K562 (cell line): ENCODE results near the gene RNU1-2. TPM values are rescaled to one million over a fixed set of nuclear protein-coding genes. Genes with fewer than 3 reads are reported as not detected.
A peak's percentile ranks its signal among the peaks of the same experiment; 100 is the strongest.

ENCODE experiments used
- ATAC-seq: fragments of 200-7000 bp; cut with Tn5 transposase; 3 replicates; pipeline ENCODE4 v1.9.1; 2020; ENCODE audit warnings: moderate library complexity
- BruUV-seq: library from RNA; stranded (reverse); fragments of 400-500 nt; replicated peaks from 2 replicates; lab custom pipeline; 2021; lab: Mats Ljungman, UMichigan
- CTCF ChIA-PET: fragments of 300-600 bp; formaldehyde crosslinking; extraction: SDS; loops from one replicate; lab custom pipeline; 2021; ENCODE audit warnings: low intra/inter-chr PET ratio; lab: Yijun Ruan, JAX
- POLR2A ChIA-PET: fragments of 300-600, 350-650 bp; sonication (Branson Sonifier 250); formaldehyde crosslinking; extraction: SDS; loops from one replicate; lab custom pipeline; 2021; ENCODE audit warnings: antibody characterized with exemption, inconsistent platforms; lab: Yijun Ruan, JAX
- DNase-seq, 4 experiments: peaks; one replicate each; pipeline versions ENCODE4 v3.0.0 to v3.0.0-alpha.2; 2011 to 2018; ENCODE audit warnings: low spot score in 3 of 4, mixed read lengths in 3 of 4; ENCODE audit errors: extremely low read depth in 1 of 4
- FAIRE-seq: peaks from 2 replicates; lab custom pipeline; 2011; peaks lifted over from hg19 to GRCh38; lab: Jason Lieb, UNC
- H2AFZ ChIP-seq: 2 replicates; pipeline ENCODE4 v1.6.0; 2011; ENCODE audit warnings: low read depth, low read length, control low read depth, inconsistent platforms
- H3K27ac ChIP-seq: fragments of 200-600 bp; 3 replicates; pipeline ENCODE4 v1.8.0; 2011; ENCODE audit warnings: low read depth, mild to moderate bottlenecking, control low read depth, inconsistent platforms, low read length, moderate library complexity, mixed read lengths; ENCODE audit errors: extremely low read depth
- H3K27me3 ChIP-seq, 2 experiments: fragments of 300-600 bp in 1 of 2; 2 replicates in 1 of 2; 3 replicates in 1 of 2; pipeline versions ENCODE4 v1.6.0 to v1.8.0; 2011; ENCODE audit warnings: inconsistent platforms in 2 of 2, low read length in 2 of 2, mild to moderate bottlenecking in 1 of 2, mixed read lengths in 1 of 2, moderate library complexity in 1 of 2; ENCODE audit not compliant: control insufficient read depth in 2 of 2, insufficient read depth in 2 of 2
- H3K36me3 ChIP-seq: fragments of 300-600 bp; 3 replicates; pipeline ENCODE4 v1.8.0; 2011; ENCODE audit warnings: mild to moderate bottlenecking, low read length, inconsistent platforms; ENCODE audit not compliant: control insufficient read depth, insufficient read depth
- H3K4me1 ChIP-seq, 2 experiments: fragments of 200-600 bp in 1 of 2; replicated peaks in 1 of 2; 2 replicates in 1 of 2; 3 replicates in 1 of 2; pipeline versions ENCODE4 v1.5.1 to v1.8.0; 2011; ENCODE audit warnings: inconsistent platforms in 2 of 2, low read length in 2 of 2, mild to moderate bottlenecking in 1 of 2, mixed read lengths in 1 of 2, moderate library complexity in 1 of 2; ENCODE audit not compliant: control insufficient read depth in 2 of 2, insufficient read depth in 2 of 2
- H3K4me2 ChIP-seq: 2 replicates; pipeline ENCODE4 v1.6.1; 2011; ENCODE audit warnings: low read length, control low read depth, inconsistent platforms, mixed read lengths; ENCODE audit not compliant: insufficient read depth
- H3K4me3 ChIP-seq: fragments of 200-600 bp; sonication (generic), shearing (Covaris generic); 2 replicates; pipeline ENCODE4 v1.5.1; 2016; ENCODE audit warnings: control low read depth, inconsistent platforms
- H3K79me2 ChIP-seq: fragments of 200-600 bp; 3 replicates; pipeline ENCODE4 v1.8.0; 2011; ENCODE audit warnings: low read length, inconsistent platforms; ENCODE audit not compliant: control insufficient read depth, insufficient read depth
- H3K9ac ChIP-seq, 2 experiments: 2 replicates each; pipeline versions ENCODE4 v1.6.0 to v1.6.1; 2011; ENCODE audit warnings: low read depth in 2 of 2, low read length in 2 of 2, control low read depth in 1 of 2, inconsistent platforms in 1 of 2, mild to moderate bottlenecking in 1 of 2, mixed read lengths in 1 of 2; ENCODE audit not compliant: insufficient read depth in 1 of 2
- H3K9me1 ChIP-seq: one replicate; pipeline ENCODE4 v1.6.0; 2011; ENCODE audit warnings: inconsistent platforms, mild to moderate bottlenecking, low read length, moderate library complexity; ENCODE audit not compliant: control insufficient read depth, insufficient read depth
- H3K9me3 ChIP-seq: replicated peaks from 2 replicates; pipeline ENCODE4 v1.5.1; 2011; ENCODE audit warnings: low read depth, low read length, inconsistent platforms; ENCODE audit not compliant: control insufficient read depth, insufficient read depth
- H4K20me1 ChIP-seq: replicated peaks from 2 replicates; pipeline ENCODE4 v1.6.1; 2011; ENCODE audit warnings: low read length, inconsistent platforms, mixed read lengths; ENCODE audit not compliant: control insufficient read depth, insufficient read depth
- BRCA1 ChIP-seq, 2 experiments: fragments of 450-650 bp in 1 of 2; sonication (generic) in 1 of 2; formaldehyde crosslinking in 1 of 2; IDR thresholded peaks; 2 replicates each; pipeline versions ENCODE4 v1.5.0 to v1.6.1; 2017 to 2020; ENCODE audit warnings: mild to moderate bottlenecking in 1 of 2, missing genetic modification reagents in 1 of 2
- ETS2 ChIP-seq: IDR thresholded peaks from 2 replicates; pipeline ENCODE4 v1.6.1; 2016; ENCODE audit warnings: borderline replicate concordance, missing genetic modification characterization, mild to moderate bottlenecking, moderate library complexity, missing compliant biosample characterization; ENCODE audit not compliant: poor library complexity, severe bottlenecking
- FOXJ3 ChIP-seq: sonication (generic); formaldehyde crosslinking; IDR thresholded peaks from 2 replicates; pipeline ENCODE4 v1.4.0; 2020; ENCODE audit warnings: mild to moderate bottlenecking, missing genetic modification reagents
- HMG20A ChIP-seq: fragments of 450-650 bp; formaldehyde crosslinking; conservative IDR thresholded peaks from 2 replicates; pipeline ENCODE4 v1.4.0; 2020; ENCODE audit warnings: mild to moderate bottlenecking, mixed read lengths
- LCOR ChIP-seq: sonication (generic); formaldehyde crosslinking; IDR thresholded peaks from 2 replicates; pipeline ENCODE4 v1.8.0; 2022; ENCODE audit warnings: mild to moderate bottlenecking, missing genetic modification reagents
- MAFK ChIP-seq: IDR thresholded peaks from 2 replicates; pipeline ENCODE4 v1.6.1; 2011; ENCODE audit warnings: low read length, improper control_type of control experiment
- POLR3G ChIP-seq: IDR thresholded peaks from 2 replicates; pipeline ENCODE4 v1.6.1; 2011; ENCODE audit not compliant: insufficient read length, insufficient replicate concordance; ENCODE audit errors: extremely low read depth
- RBM39 ChIP-seq: fragments of 200-400 bp; formaldehyde crosslinking; optimal IDR thresholded peaks from 2 replicates; pipeline ENCODE3; 2018; ENCODE audit warnings: low read depth, low read length
- SREBF1 ChIP-seq: fragments of 150-350 bp; IDR thresholded peaks from 2 replicates; pipeline ENCODE4 v1.6.1; 2014; ENCODE audit warnings: antibody characterized with exemption, low read depth, low read length, borderline replicate concordance
- ZNF764 ChIP-seq: fragments of 250-450 bp; sonication (Bioruptor Pico); IDR thresholded peaks from 2 replicates; pipeline ENCODE4 v1.4.0; 2020; ENCODE audit warnings: low read depth, mild to moderate bottlenecking, moderate library complexity
- ZNF77 ChIP-seq: fragments of 250-450 bp; sonication (Bioruptor Pico); IDR thresholded peaks from 2 replicates; pipeline ENCODE4 v1.5.0; 2020
- WGBS: fragments of 100-300 bp; shearing (Covaris generic); methylation state at CpG from one replicate; pipeline ENCODE4 v1.1.6; 2016; ENCODE audit warnings: low coverage, mixed read lengths; ENCODE audit not compliant: insufficient coverage; ENCODE audit errors: missing lambda C conversion rate; 5-methylcytosine and 5-hydroxymethylcytosine counted together
- in situ Hi-C: fragments of 300-500 bp; cut with MboI; formaldehyde crosslinking; loops from 4 replicates; pipeline ENCODE4 v1.15.0; 2018; ENCODE audit warnings: inconsistent platforms, mixed read lengths
- intact Hi-C: fragments of 100-400 bp; cut with micrococcal nuclease; formaldehyde crosslinking; loops from 2 replicates; pipeline ENCODE4 v1.14.2; 2022
- polyA plus RNA-seq, 8 experiments: library from polyadenylated mRNA; depleted of rRNA in 4 of 8; stranded (reverse) in 5 of 8; unstranded in 3 of 8; fragments of >200 nt; fragmentation: Nextera tagmentation in 2 of 8; fragmentation: Illumina TruSeq in 1 of 8; extraction: Ambion mirVana in 2 of 8; extraction: Trizol in 1 of 8; gene quantifications; 2 replicates each; pipeline versions ENCODE4 v1.2.1 to v1.2.3, GENCODE V29; 2011 to 2014; ENCODE audit warnings: inconsistent platforms in 1 of 8, missing spikeins in 1 of 8
- total RNA-seq, 7 experiments: library from RNA; depleted of rRNA in 6 of 7; stranded (reverse); fragments of >200 nt in 6 of 7; fragmentation: Illumina TruSeq in 2 of 7; extraction: Trizol in 2 of 7; gene quantifications; 2 replicates each; pipeline versions ENCODE4 v1.2.1 to v1.2.3, GENCODE V29; 2011 to 2021; ENCODE audit warnings: low replicate concordance in 1 of 7
- TF ChIP-seq, protein P1 (sequence below), 3 experiments: fragments of 200-800 bp in 1 of 3; fragments of 250-450 bp in 1 of 3; fragments of 450-650 bp in 1 of 3; sonication (Bioruptor Pico) in 1 of 3; sonication (Bioruptor generic) in 1 of 3; formaldehyde crosslinking in 1 of 3; IDR thresholded peaks; 2 replicates each; pipeline versions ENCODE4 v1.6.1 to v1.8.0; 2016 to 2022; ENCODE audit warnings: mild to moderate bottlenecking in 2 of 3, missing genetic modification characterization in 2 of 3, missing compliant biosample characterization in 1 of 3, moderate library complexity in 1 of 3
- TF ChIP-seq, protein P2 (sequence below): sonication (generic); formaldehyde crosslinking; IDR thresholded peaks from 2 replicates; pipeline ENCODE4 v1.8.0; 2022; ENCODE audit warnings: mild to moderate bottlenecking, missing genetic modification reagents, borderline replicate concordance
- TF ChIP-seq, protein P3 (sequence below): sonication (generic); formaldehyde crosslinking; IDR thresholded peaks from 2 replicates; pipeline ENCODE4 v1.8.1; 2022; ENCODE audit warnings: missing genetic modification reagents

RNU1-2 gene
- total and polyA plus RNA-seq, 9 of the 15 experiments (the other 6 are each of a cell fraction or from before 2014, with no cell fraction given) = under 0.01 to 32,823 (median 2,538) TPM; not detected in 4

DNA sequence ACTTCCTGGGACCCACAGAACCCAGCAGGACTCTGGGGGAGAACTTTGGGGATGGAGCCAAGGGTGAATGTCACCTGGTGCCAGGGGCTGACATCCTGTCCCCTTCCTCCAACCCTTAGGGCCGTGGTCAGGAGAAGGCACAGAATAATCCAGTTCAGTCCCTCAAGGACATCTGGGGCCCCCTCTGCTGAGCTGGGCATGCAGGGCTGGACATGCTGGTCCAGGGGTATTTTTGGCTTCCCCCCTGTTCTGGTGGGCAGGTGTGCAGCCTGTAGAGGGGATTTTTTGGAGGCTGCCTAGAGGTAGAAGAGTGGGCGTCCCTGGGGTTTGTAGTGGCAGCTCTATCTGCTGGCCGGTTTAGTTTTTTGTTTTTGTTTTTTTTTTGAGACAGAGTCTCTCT is 22.6 kb downstream of the RNU1-2 start:
- peaks cover 4 to 8% of the 10 kb centered on the region in 2 experiments; a peak in 2 of 5 replicates for H3K27me3 ChIP-seq
- no peaks in the 10 kb centered on the region for H3K36me3 ChIP-seq
- no peak overlapping the region for H3K4me3 ChIP-seq
- no peaks in the 10 kb centered on the region for H3K9me1 ChIP-seq
- intact Hi-C loops = no loop called here
- no peaks in the 10 kb centered on the region for H3K9me3 ChIP-seq
- no peaks in the 10 kb centered on the region; the same call in 1 of the 2 replicates for H4K20me1 ChIP-seq
- POLR2A ChIA-PET = interaction anchor here (1.3 kb wide), 1 partner anchor 13 kb away, joined by 11 read pairs; no protein-coding TSS in a partner anchor
- no TSS peak for BruUV-seq
- H3K27ac ChIP-seq = no peak overlapping the region
- ATAC-seq (no peak), FAIRE-seq (no peak), DNase-seq (no peak)
- peak overlapping the region in 1 of 2 experiments; percentile 28; a peak in 1 of 4 replicates for H3K9ac ChIP-seq
- CTCF ChIA-PET = no interaction called here
- H3K4me1 ChIP-seq = peaks cover 2 to 23% of the 10 kb centered on the region in 2 experiments; a peak in 4 of 5 replicates
- no peak overlapping the region for H2AFZ ChIP-seq
- H3K4me2 ChIP-seq = no peak overlapping the region
- in situ Hi-C loops = loop anchor here (25.0 kb wide), 1 partner anchor 306 kb away; the partner anchor contains the start of gene NBPF1
- H3K79me2 ChIP-seq = no peaks in the 10 kb centered on the region
- 21% methylated on average over 3 of the region's 3 CpGs for WGBS
- TF ChIP-seq SREBF1 = no peak
- TF ChIP-seq BRCA1 (IDR thresholded peaks at IDR 0.05) = no peak
- TF ChIP-seq BRCA1 (CRISPR knock-in tag; IDR thresholded peaks at IDR 0.05) = no peak
- no peak for TF ChIP-seq HMG20A (CRISPR knock-in tag)
- TF ChIP-seq, protein P1, sequence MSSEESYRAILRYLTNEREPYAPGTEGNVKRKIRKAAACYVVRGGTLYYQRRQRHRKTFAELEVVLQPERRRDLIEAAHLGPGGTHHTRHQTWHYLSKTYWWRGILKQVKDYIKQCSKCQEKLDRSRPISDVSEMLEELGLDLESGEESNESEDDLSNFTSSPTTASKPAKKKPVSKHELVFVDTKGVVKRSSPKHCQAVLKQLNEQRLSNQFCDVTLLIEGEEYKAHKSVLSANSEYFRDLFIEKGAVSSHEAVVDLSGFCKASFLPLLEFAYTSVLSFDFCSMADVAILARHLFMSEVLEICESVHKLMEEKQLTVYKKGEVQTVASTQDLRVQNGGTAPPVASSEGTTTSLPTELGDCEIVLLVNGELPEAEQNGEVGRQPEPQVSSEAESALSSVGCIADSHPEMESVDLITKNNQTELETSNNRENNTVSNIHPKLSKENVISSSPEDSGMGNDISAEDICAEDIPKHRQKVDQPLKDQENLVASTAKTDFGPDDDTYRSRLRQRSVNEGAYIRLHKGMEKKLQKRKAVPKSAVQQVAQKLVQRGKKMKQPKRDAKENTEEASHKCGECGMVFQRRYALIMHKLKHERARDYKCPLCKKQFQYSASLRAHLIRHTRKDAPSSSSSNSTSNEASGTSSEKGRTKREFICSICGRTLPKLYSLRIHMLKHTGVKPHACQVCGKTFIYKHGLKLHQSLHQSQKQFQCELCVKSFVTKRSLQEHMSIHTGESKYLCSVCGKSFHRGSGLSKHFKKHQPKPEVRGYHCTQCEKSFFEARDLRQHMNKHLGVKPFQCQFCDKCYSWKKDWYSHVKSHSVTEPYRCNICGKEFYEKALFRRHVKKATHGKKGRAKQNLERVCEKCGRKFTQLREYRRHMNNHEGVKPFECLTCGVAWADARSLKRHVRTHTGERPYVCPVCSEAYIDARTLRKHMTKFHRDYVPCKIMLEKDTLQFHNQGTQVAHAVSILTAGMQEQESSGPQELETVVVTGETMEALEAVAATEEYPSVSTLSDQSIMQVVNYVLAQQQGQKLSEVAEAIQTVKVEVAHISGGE (CRISPR knock-in tag; IDR thresholded peaks at IDR 0.05) = no peak
- no peak for TF ChIP-seq LCOR (CRISPR knock-in tag)
- no peak for TF ChIP-seq ZNF77 (CRISPR knock-in tag)
- no peak for TF ChIP-seq RBM39
- no peak for TF ChIP-seq ZNF764 (CRISPR knock-in tag)
- TF ChIP-seq, protein P2, sequence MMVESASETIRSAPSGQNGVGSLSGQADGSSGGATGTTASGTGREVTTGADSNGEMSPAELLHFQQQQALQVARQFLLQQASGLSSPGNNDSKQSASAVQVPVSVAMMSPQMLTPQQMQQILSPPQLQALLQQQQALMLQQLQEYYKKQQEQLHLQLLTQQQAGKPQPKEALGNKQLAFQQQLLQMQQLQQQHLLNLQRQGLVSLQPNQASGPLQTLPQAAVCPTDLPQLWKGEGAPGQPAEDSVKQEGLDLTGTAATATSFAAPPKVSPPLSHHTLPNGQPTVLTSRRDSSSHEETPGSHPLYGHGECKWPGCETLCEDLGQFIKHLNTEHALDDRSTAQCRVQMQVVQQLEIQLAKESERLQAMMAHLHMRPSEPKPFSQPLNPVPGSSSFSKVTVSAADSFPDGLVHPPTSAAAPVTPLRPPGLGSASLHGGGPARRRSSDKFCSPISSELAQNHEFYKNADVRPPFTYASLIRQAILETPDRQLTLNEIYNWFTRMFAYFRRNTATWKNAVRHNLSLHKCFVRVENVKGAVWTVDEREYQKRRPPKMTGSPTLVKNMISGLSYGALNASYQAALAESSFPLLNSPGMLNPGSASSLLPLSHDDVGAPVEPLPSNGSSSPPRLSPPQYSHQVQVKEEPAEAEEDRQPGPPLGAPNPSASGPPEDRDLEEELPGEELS (CRISPR knock-in tag) = no peak
- TF ChIP-seq, protein P3, sequence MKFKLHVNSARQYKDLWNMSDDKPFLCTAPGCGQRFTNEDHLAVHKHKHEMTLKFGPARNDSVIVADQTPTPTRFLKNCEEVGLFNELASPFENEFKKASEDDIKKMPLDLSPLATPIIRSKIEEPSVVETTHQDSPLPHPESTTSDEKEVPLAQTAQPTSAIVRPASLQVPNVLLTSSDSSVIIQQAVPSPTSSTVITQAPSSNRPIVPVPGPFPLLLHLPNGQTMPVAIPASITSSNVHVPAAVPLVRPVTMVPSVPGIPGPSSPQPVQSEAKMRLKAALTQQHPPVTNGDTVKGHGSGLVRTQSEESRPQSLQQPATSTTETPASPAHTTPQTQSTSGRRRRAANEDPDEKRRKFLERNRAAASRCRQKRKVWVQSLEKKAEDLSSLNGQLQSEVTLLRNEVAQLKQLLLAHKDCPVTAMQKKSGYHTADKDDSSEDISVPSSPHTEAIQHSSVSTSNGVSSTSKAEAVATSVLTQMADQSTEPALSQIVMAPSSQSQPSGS = no peak
- no peak for TF ChIP-seq ETS2 (tag)
- no peak for TF ChIP-seq POLR3G
- TF ChIP-seq FOXJ3 (CRISPR knock-in tag) = no peak
- TF ChIP-seq MAFK = no peak
